BE2C (cell line): ENCODE measurements around the gene JPH3.
A peak's percentile ranks its signal among the peaks of the same experiment; 100 is the strongest.

Experiments
- DNase-seq: peaks from one replicate; pipeline ENCODE4 v3.0.0-alpha.2; 2020
- H3K27me3 ChIP-seq: fragments of 250-450 bp; sonication (Bioruptor Pico); 2 replicates; pipeline ENCODE4 v1.5.1; 2020; ENCODE audit warnings: mild to moderate bottlenecking
- H3K36me3 ChIP-seq: fragments of 250-450 bp; sonication (Bioruptor Pico); 2 replicates; pipeline ENCODE4 v1.5.1; 2020; ENCODE audit warnings: mild to moderate bottlenecking
- H3K4me1 ChIP-seq: fragments of 250-450 bp; sonication (Bioruptor Pico); 2 replicates; pipeline ENCODE4 v1.5.1; 2020
- H3K4me3 ChIP-seq: 2 replicates; pipeline ENCODE4 v1.5.1; 2011; ENCODE audit warnings: low read depth, low read length
- H3K9me3 ChIP-seq: fragments of 250-450 bp; sonication (Bioruptor Pico); 2 replicates; pipeline ENCODE4 v1.5.1; 2020
- CTCF ChIP-seq: IDR thresholded peaks from 2 replicates; pipeline ENCODE4 v1.5.1; 2012; ENCODE audit warnings: mild to moderate bottlenecking, low read depth, low read length

The JPH3 gene

GRCh38 chr16:87733190-87733589 is 130.9 kb downstream of the JPH3 start:
- H3K36me3 ChIP-seq, result peaks cover 13% of the 10 kb centered on the region
- H3K4me1 ChIP-seq, result peaks cover 22% of the 10 kb centered on the region; the same call in 1 of the 2 replicates
- no peaks in the 10 kb centered on the region for H3K9me3 ChIP-seq
- TF ChIP-seq CTCF, result no peak
- no peaks in the 10 kb centered on the region for H3K27me3 ChIP-seq
- H3K4me3 ChIP-seq, result no peak overlapping the region
- DNase-seq, result no peak

GRCh38 chr16:87734644-87735043 is 132.3 kb downstream of the JPH3 start:
- no peak for DNase-seq
- H3K36me3 ChIP-seq, result peaks cover 8% of the 10 kb centered on the region
- TF ChIP-seq CTCF, result no peak

GRCh38 chr16:87735270-87736007 is 133.1 kb downstream of the JPH3 start:
- H3K9me3 ChIP-seq, result no peaks in the 10 kb centered on the region
- DNase-seq, result peak; percentile 83
- peak; percentile 7; the same call in 1 of the 2 replicates for TF ChIP-seq CTCF
- H3K4me3 ChIP-seq, result no peak overlapping the region
- peaks cover 11% of the 10 kb centered on the region; the same call in 1 of the 2 replicates for H3K4me1 ChIP-seq
- peaks cover 9% of the 10 kb centered on the region for H3K36me3 ChIP-seq
- no peaks in the 10 kb centered on the region for H3K27me3 ChIP-seq

More at GRCh38 chr16:87734644-87735043, 132.3 kb downstream of the JPH3 start:
- Histone ChIP-seq H3K4me1 (peaks cover 18% of the 10 kb centered on the region; the same call in 1 of the 2 replicates), H3K27me3 (no peaks in the 10 kb centered on the region), H3K4me3 (no peak overlapping the region), H3K9me3 (no peaks in the 10 kb centered on the region)

GRCh38 chr16:87736008-87736382 is 133.7 kb downstream of the JPH3 start:
- peaks cover 7% of the 10 kb centered on the region for H3K36me3 ChIP-seq
- DNase-seq, result no peak
- H3K27me3 ChIP-seq, result no peaks in the 10 kb centered on the region
- no peaks in the 10 kb centered on the region for H3K9me3 ChIP-seq
- no peak for TF ChIP-seq CTCF
- H3K4me1 ChIP-seq, result peaks cover 11% of the 10 kb centered on the region; the same call in 1 of the 2 replicates
- no peak overlapping the region for H3K4me3 ChIP-seq

- peaks cover 7% of the 10 kb centered on the region for H3K36me3 ChIP-seq
- DNase-seq, result no peak
- no peaks in the 10 kb centered on the region for H3K27me3 ChIP-seq
- TF ChIP-seq CTCF, result no peak
- peaks cover 11% of the 10 kb centered on the region; the same call in 1 of the 2 replicates for H3K4me1 ChIP-seq
- H3K9me3 ChIP-seq, result no peaks in the 10 kb centered on the region
- H3K4me3 ChIP-seq, result no peak overlapping the region
These were observed 137.5 kb downstream of the JPH3 start for GRCh38 chr16:87739801-87740200.

- peaks cover 10% of the 10 kb centered on the region for H3K36me3 ChIP-seq
- H3K4me1 ChIP-seq, result peaks cover 8% of the 10 kb centered on the region; the same call in 1 of the 2 replicates
- TF ChIP-seq CTCF, result no peak
- no peak for DNase-seq
- H3K4me3 ChIP-seq, result no peak overlapping the region
- H3K9me3 ChIP-seq, result no peaks in the 10 kb centered on the region
- H3K27me3 ChIP-seq, result no peaks in the 10 kb centered on the region
These were observed 138.1 kb downstream of the JPH3 start for GRCh38 chr16:87740441-87740840.
